ENCODE data around the gene KLHL29. TPM values are rescaled to one million over a fixed set of nuclear protein-coding genes. Genes with fewer than 3 reads are reported as not detected.

KLHL29 gene
- total RNA-seq, 4 donors from 2014 or later = 10.1 to 27.3 (median 15.7) TPM

DNA sequence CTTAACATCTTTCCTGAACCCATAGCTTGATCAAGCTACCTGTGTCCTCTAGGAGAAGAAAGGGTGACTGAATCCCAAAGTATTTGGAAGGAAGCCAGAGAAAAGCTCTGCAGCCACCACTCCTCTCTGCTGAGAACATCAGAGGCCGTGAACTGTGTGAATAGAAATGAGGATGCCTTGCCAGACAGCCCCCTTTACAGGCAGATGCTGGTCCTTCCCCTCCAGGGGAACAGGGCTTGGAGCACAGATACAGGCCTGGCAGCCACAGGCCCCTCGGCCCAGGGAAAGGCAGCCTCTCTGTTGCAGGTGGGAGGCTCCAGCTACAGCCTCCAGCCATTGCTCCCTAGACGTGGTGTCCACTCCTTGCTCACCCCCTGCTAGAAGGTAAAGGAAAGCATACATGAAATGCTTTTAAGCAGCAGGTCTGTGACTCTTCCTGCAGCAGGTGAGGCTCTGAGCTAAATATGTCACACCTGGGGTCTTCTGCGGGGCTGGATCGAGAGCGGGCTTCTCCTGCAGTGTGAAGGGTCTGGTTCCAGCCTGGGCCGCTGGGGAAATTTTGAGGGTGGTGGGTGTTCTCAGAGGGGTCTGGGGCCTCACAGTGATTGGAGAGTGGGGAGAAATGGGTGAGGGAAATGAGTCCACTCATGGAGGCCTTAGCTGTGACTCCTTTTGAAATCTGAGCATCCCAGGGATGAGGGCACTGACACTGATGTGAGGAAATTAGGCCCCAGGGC, 234.0 kb downstream of the KLHL29 start:
- intact Hi-C loops (cut with DNase I; ENCODE audit: low total_unique reads) = no loop called here
- no peak for TF ChIP-seq POLR2A (IDR thresholded peaks at IDR 0.05)
- TF ChIP-seq, protein P1, sequence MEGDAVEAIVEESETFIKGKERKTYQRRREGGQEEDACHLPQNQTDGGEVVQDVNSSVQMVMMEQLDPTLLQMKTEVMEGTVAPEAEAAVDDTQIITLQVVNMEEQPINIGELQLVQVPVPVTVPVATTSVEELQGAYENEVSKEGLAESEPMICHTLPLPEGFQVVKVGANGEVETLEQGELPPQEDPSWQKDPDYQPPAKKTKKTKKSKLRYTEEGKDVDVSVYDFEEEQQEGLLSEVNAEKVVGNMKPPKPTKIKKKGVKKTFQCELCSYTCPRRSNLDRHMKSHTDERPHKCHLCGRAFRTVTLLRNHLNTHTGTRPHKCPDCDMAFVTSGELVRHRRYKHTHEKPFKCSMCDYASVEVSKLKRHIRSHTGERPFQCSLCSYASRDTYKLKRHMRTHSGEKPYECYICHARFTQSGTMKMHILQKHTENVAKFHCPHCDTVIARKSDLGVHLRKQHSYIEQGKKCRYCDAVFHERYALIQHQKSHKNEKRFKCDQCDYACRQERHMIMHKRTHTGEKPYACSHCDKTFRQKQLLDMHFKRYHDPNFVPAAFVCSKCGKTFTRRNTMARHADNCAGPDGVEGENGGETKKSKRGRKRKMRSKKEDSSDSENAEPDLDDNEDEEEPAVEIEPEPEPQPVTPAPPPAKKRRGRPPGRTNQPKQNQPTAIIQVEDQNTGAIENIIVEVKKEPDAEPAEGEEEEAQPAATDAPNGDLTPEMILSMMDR (IDR thresholded peaks at IDR 0.05) = no peak
- no peak for DNase-seq (ENCODE audit: low spot score in 2 of 2)
- 76 to 94% methylated on average over 7 of the region's 7 CpGs for WGBS, 2 donors
- no peak overlapping the region for H3K4me3 ChIP-seq (ENCODE audit: low read depth, poor library complexity, severe bottlenecking)

DNA sequence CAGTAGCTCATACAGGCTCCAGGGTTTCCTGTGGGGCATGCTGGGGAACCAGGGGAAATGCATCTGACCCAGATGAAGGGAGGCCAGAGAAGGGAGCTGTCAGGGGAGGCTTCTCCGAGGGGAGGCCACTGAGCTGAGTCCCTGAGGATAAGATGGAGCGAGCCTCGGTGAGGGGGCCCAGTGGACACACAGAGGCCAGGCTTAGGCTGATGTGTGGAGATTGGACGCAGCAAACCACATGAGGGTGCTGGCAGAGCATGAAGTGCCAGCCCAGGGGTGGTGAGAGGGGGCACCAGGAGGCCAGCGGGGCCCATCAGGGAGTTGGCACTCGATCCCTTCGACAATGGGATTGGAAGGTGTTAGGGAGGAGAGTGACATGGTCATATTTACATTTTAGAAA, 235.0 kb downstream of the KLHL29 start:
- WGBS, 2 donors = 97 to 98% methylated on average over 7 of the region's 7 CpGs
- intact Hi-C loops (cut with DNase I; ENCODE audit: low total_unique reads) = no loop called here
- no peak for DNase-seq (ENCODE audit: low spot score in 2 of 2)
- no peak overlapping the region for H3K4me3 ChIP-seq (ENCODE audit: low read depth, poor library complexity, severe bottlenecking)
- TF ChIP-seq POLR2A (IDR thresholded peaks at IDR 0.05) = no peak
- TF ChIP-seq, protein P1 (IDR thresholded peaks at IDR 0.05) = no peak

DNA sequence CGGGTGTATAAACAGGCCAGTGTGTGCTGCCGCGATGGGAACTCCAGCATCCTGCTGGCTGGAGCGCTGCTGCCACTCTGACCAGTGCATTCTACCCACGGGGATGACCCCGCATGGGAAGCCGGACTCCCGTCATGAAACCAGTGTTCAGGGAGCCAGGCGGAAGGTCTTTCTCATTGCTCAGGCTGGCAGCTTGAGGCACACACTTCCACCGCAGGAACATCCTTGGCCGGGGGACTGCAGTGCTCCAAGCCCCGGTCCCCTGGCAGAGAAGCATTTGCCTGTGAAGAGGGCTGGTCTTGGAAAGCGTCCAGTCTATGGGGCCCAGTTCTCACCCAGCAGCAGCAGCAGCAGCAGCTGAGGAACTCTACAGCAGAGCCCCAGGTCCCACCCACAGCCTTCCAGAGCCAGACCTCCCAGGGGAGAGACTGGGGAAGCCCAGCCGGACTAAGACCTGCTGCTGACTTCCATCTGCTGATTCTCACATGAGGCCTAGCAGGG, 235.9 kb downstream of the KLHL29 start:
- H3K4me3 ChIP-seq (ENCODE audit: low read depth, poor library complexity, severe bottlenecking) = no peak overlapping the region
- TF ChIP-seq, protein P1 (IDR thresholded peaks at IDR 0.05) = no peak
- no peak for TF ChIP-seq POLR2A (IDR thresholded peaks at IDR 0.05)
- intact Hi-C loops (cut with DNase I; ENCODE audit: low total_unique reads) = no loop called here
- WGBS, 2 donors = 59 to 75% methylated on average over 14 of the region's 14 CpGs
- DNase-seq (ENCODE audit: low spot score in 2 of 2) = no peak

DNA sequence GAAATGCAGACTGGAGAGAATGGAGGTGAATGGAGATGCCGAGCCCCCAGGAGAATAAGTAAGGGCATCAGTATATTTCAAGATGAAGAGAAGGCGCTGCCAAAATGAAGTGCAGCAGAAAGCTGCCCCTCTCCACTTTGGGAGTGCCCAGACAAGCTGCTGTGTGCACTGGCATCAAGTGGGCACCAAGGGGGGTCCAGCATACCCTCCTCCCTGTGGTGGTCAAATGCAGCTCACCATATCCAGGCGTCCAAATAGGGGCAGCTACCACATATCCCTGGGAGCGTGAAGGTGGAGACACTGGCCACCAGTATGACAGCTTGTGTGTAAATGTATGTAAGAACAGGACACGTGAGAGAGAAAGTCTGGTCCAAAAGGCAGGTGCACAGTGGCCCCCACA, 236.6 kb downstream of the KLHL29 start:
- H3K4me3 ChIP-seq (ENCODE audit: low read depth, poor library complexity, severe bottlenecking) = no peak overlapping the region
- WGBS, 2 donors = 94% methylated on average over 5 of the region's 5 CpGs
- intact Hi-C loops (cut with DNase I; ENCODE audit: low total_unique reads) = no loop called here
- TF ChIP-seq, protein P1 (IDR thresholded peaks at IDR 0.05) = no peak
- no peak for TF ChIP-seq POLR2A (IDR thresholded peaks at IDR 0.05)
- DNase-seq (ENCODE audit: low spot score in 2 of 2) = no peak

DNA sequence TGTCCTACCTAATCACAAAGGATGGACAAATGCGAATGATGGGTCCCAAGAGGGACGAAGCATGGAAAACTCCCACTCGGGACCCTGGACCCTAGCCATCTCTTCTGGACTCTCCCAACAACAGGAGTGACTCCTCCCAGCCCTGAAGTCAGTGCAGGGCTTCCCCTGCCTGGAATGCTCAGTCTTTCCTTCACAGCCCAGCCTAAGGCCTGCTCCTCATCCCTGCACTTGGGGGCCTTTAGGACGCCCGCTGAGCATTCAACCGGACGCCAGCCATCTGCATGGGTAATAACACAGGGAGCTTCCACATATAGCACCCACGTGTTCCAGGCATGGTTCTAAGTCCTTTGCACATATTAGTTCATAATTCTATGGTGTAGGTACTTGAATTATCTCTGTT, 237.5 kb downstream of the KLHL29 start:
- no peak overlapping the region for H3K4me3 ChIP-seq (ENCODE audit: low read depth, poor library complexity, severe bottlenecking)
- TF ChIP-seq, protein P1 (IDR thresholded peaks at IDR 0.05) = no peak
- TF ChIP-seq POLR2A (IDR thresholded peaks at IDR 0.05) = no peak
- intact Hi-C loops (cut with DNase I; ENCODE audit: low total_unique reads) = no loop called here
- DNase-seq (ENCODE audit: low spot score in 2 of 2) = no peak
- 91 to 92% methylated on average over 7 to 8 of the region's 8 CpGs for WGBS, 2 donors
